Fibroblast of skin of abdomen (primary cell): ENCODE results near the gene WNT9B.
"Not testable (repeated sequence)": the region's sequence is repeated elsewhere in the genome, so short reads cannot be mapped to it uniquely, and the experiment has no call there.

Source experiments
- DNase-seq: peaks from one replicate; pipeline ENCODE4 v3.0.0-alpha.2; 2013

The WNT9B gene

GRCh38 chr17:46822388-46822921 is 28.9 kb upstream of the WNT9B start:
- no peak for DNase-seq

- no peak for DNase-seq
Observed at GRCh38 chr17:46823657-46824056, 27.7 kb upstream of the WNT9B start.

- no peak for DNase-seq
Observed at GRCh38 chr17:46826116-46826515, 25.3 kb upstream of the WNT9B start.

- DNase-seq, result no peak
Observed at GRCh38 chr17:46827274-46827673, 24.1 kb upstream of the WNT9B start.

- no peak for DNase-seq
Observed at GRCh38 chr17:46831573-46832330, 19.6 kb upstream of the WNT9B start.

GRCh38 chr17:46832331-46832821 is 19.0 kb upstream of the WNT9B start:
- DNase-seq, result no peak

GRCh38 chr17:46832945-46833839 is 18.2 kb upstream of the WNT9B start:
- DNase-seq, result peak; percentile 80

- DNase-seq, result no peak
Observed at GRCh38 chr17:46833840-46834208, 17.6 kb upstream of the WNT9B start.

- DNase-seq, result no peak
Observed at GRCh38 chr17:46834846-46835245, 16.5 kb upstream of the WNT9B start.

GRCh38 chr17:46836500-46836899 is 14.9 kb upstream of the WNT9B start:
- no peak for DNase-seq

- DNase-seq, result no peak
Observed at GRCh38 chr17:46837521-46837920, 13.9 kb upstream of the WNT9B start.

- no peak for DNase-seq
Observed at GRCh38 chr17:46839211-46839610, 12.2 kb upstream of the WNT9B start.

- DNase-seq, result not testable (repeated sequence)
Observed at GRCh38 chr17:46840596-46840995, 10.8 kb upstream of the WNT9B start.

- no peak for DNase-seq
Observed at GRCh38 chr17:46841561-46842379, 9.6 kb upstream of the WNT9B start.

- no peak for DNase-seq
Observed at GRCh38 chr17:46842835-46843234, 8.5 kb upstream of the WNT9B start.

- no peak for DNase-seq
Observed at GRCh38 chr17:46847204-46848191, 3.9 kb upstream of the WNT9B start.

- DNase-seq, result no peak
Observed at GRCh38 chr17:46848534-46848933, 2.8 kb upstream of the WNT9B start.

- no peak for DNase-seq
Observed at GRCh38 chr17:46850688-46851028, 725 bp upstream of the WNT9B start.

GRCh38 chr17:46853896-46854444 is 2.6 kb downstream of the WNT9B start:
- DNase-seq, result peak; percentile 62

GRCh38 chr17:46854515-46854914 is 3.1 kb downstream of the WNT9B start:
- DNase-seq, result no peak

- DNase-seq, result no peak
Observed at GRCh38 chr17:46854948-46855347, 3.6 kb downstream of the WNT9B start.
